Hepatocyte (in vitro differentiated cells): ENCODE measurements around the gene ADA. TPM values are rescaled to one million over a fixed set of nuclear protein-coding genes. Genes with fewer than 3 reads are reported as not detected.
"Not testable (repeated sequence)": the region's sequence is repeated elsewhere in the genome, so short reads cannot be mapped to it uniquely, and the experiment has no call there.

Source experiments
- DNase-seq: peaks from one replicate; pipeline ENCODE4 v3.0.0-alpha.2; 2016; ENCODE audit warnings: low spot score
- H2AFZ ChIP-seq: fragments of 200-600 bp; sonication (generic); 2 replicates; pipeline ENCODE4 v1.6.0; 2016; ENCODE audit warnings: antibody characterized with exemption, mild to moderate bottlenecking
- H3K27ac ChIP-seq: fragments of 200-600 bp; sonication (generic); 2 replicates; pipeline ENCODE4 v1.5.1; 2016; ENCODE audit warnings: mild to moderate bottlenecking
- H3K27me3 ChIP-seq: fragments of 200-600 bp; sonication (generic); 2 replicates; pipeline ENCODE4 v1.6.1; 2016
- H3K36me3 ChIP-seq: fragments of 200-600 bp; sonication (generic); replicated peaks from 2 replicates; pipeline ENCODE4 v1.5.1; 2016; ENCODE audit warnings: low read depth; ENCODE audit not compliant: insufficient read depth
- H3K4me1 ChIP-seq: fragments of 200-600 bp; sonication (generic); 2 replicates; pipeline ENCODE4 v1.5.1; 2016; ENCODE audit warnings: mild to moderate bottlenecking, moderate library complexity; ENCODE audit not compliant: insufficient read depth
- H3K4me2 ChIP-seq: fragments of 200-600 bp; sonication (generic); 2 replicates; pipeline ENCODE4 v1.6.0; 2016
- H3K4me3 ChIP-seq: fragments of 200-600 bp; sonication (generic); 2 replicates; pipeline ENCODE4 v1.5.1; 2016; ENCODE audit warnings: mild to moderate bottlenecking
- H3K79me2 ChIP-seq: fragments of 200-600 bp; sonication (generic); 2 replicates; pipeline ENCODE4 v1.6.0; 2017; ENCODE audit warnings: mild to moderate bottlenecking
- H3K9me2 ChIP-seq: fragments of 200-600 bp; sonication (generic); replicated peaks from 2 replicates; pipeline ENCODE4 v1.6.0; 2017; ENCODE audit warnings: mild to moderate bottlenecking; ENCODE audit not compliant: insufficient read depth
- H3K9me3 ChIP-seq: fragments of 200-600 bp; sonication (generic); 2 replicates; pipeline ENCODE4 v1.5.1; 2016; ENCODE audit warnings: low read depth, mild to moderate bottlenecking
- H4K20me1 ChIP-seq: fragments of 200-600 bp; sonication (generic); 2 replicates; pipeline ENCODE4 v1.6.0; 2016; ENCODE audit warnings: mild to moderate bottlenecking; ENCODE audit not compliant: insufficient read depth, poor library complexity, severe bottlenecking
- EZH2 ChIP-seq: fragments of 200-600 bp; sonication (generic); IDR thresholded peaks from 2 replicates; pipeline ENCODE4 v1.6.1; 2016; ENCODE audit warnings: antibody characterized with exemption, mild to moderate bottlenecking, borderline replicate concordance
- EZH2phosphoT487 ChIP-seq: fragments of 200-600 bp; sonication (generic); IDR thresholded peaks from one replicate; pipeline ENCODE4 v1.6.1; 2018; ENCODE audit warnings: antibody characterized with exemption, mild to moderate bottlenecking, low read depth, moderate library complexity; ENCODE audit not compliant: unreplicated experiment, severe bottlenecking
- WGBS: methylation state at CpG from one replicate; pipeline ENCODE4 v1.1.6; 2016; ENCODE audit warnings: low lambda C conversion rate; ENCODE audit errors: missing lambda C conversion rate; 5-methylcytosine and 5-hydroxymethylcytosine counted together
- polyA plus RNA-seq: library from polyadenylated mRNA; unstranded; fragments of >200 nt; fragmentation: Nextera tagmentation; extraction: Ambion mirVana; gene quantifications from 2 replicates; pipeline ENCODE4 v1.2.1, GENCODE V29; 2016
- total RNA-seq: library from RNA; depleted of rRNA; stranded (reverse); fragments of >200 nt; gene quantifications from 2 replicates; pipeline ENCODE4 v1.2.3, GENCODE V29; 2014
- TF ChIP-seq, protein P1 (sequence below): fragments of 200-600 bp; sonication (generic); IDR thresholded peaks from 2 replicates; pipeline ENCODE4 v1.5.1; 2016; ENCODE audit warnings: antibody characterized with exemption, mild to moderate bottlenecking; ENCODE audit not compliant: poor library complexity

Gene ADA
- total and polyA plus RNA-seq, 2 experiments from 2014 or later, result 10.4 to 13.5 TPM

DNA sequence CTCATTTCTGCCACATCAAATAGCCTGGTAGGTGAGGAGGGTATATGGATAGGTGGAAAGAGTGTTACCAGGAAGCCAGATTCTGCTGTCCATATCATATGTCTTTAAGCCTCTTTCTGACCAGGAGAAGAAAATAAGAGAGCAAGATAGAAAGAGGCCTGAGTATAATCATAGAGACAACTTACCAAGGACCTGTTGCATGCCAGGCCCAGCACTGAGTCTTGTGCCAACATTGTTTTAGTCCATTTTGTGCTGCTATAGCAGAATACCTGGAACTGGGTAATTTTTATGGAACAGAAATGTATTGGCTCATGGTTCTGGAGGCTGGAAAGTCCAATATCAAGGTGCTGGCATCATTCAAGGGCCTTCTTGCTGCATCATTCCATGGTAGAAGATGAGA lies 7.3 kb upstream of the ADA start:
- Histone ChIP-seq H3K4me2 (no peak overlapping the region), H3K27ac (no peak overlapping the region)

DNA sequence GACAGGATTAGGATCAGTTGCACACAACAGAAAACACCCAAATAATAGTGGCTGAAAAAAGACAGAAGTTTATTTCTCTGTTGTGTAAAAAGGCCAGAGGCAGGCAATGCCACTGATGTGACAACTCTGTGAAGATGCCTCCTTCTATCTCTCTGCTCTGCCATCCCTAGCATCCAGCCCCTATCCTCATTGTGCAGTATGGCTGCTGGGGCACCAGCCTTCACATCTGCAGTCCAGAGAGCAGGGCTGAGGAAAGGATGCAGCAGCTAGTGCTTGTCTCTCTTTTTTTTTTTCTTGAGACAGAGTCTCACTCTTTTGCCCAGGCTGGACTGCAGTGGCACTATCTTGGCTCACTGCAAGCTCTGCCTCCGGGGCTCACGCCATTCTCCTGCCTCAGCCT lies 6.4 kb upstream of the ADA start:
- H3K4me2 ChIP-seq, result no peak overlapping the region
- H3K4me1 ChIP-seq, result no peaks in the 10 kb centered on the region
- no peaks in the 10 kb centered on the region for H3K36me3 ChIP-seq
- WGBS, result 100% methylated on average over 2 of the region's 2 CpGs
- no peak for DNase-seq
- no peaks in the 10 kb centered on the region for H4K20me1 ChIP-seq
- no peak overlapping the region for H3K4me3 ChIP-seq
- H3K27me3 ChIP-seq, result no peaks in the 10 kb centered on the region
- H3K9me2 ChIP-seq, result no peaks in the 10 kb centered on the region
- H3K9me3 ChIP-seq, result no peaks in the 10 kb centered on the region
- H3K79me2 ChIP-seq, result no peaks in the 10 kb centered on the region
- no peak overlapping the region for H3K27ac ChIP-seq
- no peak overlapping the region for H2AFZ ChIP-seq
- no peak for TF ChIP-seq EZH2phosphoT487

More for the DNA sequence above, 7.3 kb upstream of the ADA start:
- Histone ChIP-seq H3K27me3 (no peaks in the 10 kb centered on the region), H3K79me2 (no peaks in the 10 kb centered on the region), H3K9me2 (no peaks in the 10 kb centered on the region), H3K4me1 (no peaks in the 10 kb centered on the region), H4K20me1 (no peaks in the 10 kb centered on the region), H3K4me3 (no peak overlapping the region), H3K9me3 (no peaks in the 10 kb centered on the region), H2AFZ (no peak overlapping the region), H3K36me3 (no peaks in the 10 kb centered on the region)
- DNase-seq, result no peak
- TF ChIP-seq EZH2 (no peak), EZH2phosphoT487 (no peak)
- TF ChIP-seq, protein P1, sequence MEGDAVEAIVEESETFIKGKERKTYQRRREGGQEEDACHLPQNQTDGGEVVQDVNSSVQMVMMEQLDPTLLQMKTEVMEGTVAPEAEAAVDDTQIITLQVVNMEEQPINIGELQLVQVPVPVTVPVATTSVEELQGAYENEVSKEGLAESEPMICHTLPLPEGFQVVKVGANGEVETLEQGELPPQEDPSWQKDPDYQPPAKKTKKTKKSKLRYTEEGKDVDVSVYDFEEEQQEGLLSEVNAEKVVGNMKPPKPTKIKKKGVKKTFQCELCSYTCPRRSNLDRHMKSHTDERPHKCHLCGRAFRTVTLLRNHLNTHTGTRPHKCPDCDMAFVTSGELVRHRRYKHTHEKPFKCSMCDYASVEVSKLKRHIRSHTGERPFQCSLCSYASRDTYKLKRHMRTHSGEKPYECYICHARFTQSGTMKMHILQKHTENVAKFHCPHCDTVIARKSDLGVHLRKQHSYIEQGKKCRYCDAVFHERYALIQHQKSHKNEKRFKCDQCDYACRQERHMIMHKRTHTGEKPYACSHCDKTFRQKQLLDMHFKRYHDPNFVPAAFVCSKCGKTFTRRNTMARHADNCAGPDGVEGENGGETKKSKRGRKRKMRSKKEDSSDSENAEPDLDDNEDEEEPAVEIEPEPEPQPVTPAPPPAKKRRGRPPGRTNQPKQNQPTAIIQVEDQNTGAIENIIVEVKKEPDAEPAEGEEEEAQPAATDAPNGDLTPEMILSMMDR, result no peak

DNA sequence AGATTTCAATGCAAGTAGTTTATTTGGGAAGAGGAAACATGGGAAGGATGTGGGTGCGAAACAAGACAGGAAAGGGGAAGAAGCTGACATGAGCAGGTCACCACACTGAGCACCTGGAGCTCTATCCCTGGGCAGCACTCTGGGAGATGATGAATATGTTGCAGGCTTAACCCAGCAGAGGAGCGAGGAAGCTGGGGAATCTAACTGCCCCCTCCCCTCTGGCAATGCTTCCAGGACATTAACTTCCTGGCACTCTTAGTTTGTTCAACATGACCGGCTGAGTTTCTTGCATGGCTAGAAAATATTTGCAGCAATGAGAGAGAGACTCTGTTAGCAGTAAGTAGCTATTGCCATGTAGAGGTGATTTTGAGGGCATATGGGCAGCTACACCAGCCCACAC lies 4.9 kb upstream of the ADA start:
- H3K27ac ChIP-seq, result no peak overlapping the region
- H3K79me2 ChIP-seq, result no peaks in the 10 kb centered on the region
- no peaks in the 10 kb centered on the region for H3K9me2 ChIP-seq
- TF ChIP-seq, protein P1, result no peak
- TF ChIP-seq EZH2phosphoT487 (no peak), EZH2 (no peak)
- no peak for DNase-seq
- no peaks in the 10 kb centered on the region for H3K4me1 ChIP-seq
- no peaks in the 10 kb centered on the region for H4K20me1 ChIP-seq
- no peak overlapping the region for H3K4me2 ChIP-seq
- no peaks in the 10 kb centered on the region for H3K27me3 ChIP-seq
- no peak overlapping the region for H3K4me3 ChIP-seq
- H3K36me3 ChIP-seq, result no peaks in the 10 kb centered on the region
- H2AFZ ChIP-seq, result no peak overlapping the region
- WGBS, result 72% methylated on average over 3 of the region's 3 CpGs
- no peaks in the 10 kb centered on the region for H3K9me3 ChIP-seq

DNA sequence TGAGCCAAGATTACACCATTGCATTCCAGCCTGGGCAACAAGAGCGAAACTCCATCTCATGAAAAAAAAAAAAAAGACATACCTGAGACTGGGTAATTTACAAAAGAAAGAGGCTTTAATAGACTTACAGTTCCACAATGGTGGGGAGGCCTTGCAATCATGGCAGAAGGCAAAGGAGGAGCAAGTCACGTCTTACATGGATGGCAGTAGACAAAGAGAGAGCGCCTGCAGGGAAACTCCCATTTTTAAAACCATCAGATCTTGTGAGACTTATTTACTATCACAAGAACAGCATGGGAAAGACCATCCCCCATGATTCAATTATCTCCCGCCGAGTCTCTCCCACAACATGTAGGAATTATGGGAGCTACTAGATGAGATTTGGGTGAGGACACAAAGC lies 2.7 kb upstream of the ADA start:
- not testable (repeated sequence) for H3K27me3 ChIP-seq, H3K9me3 ChIP-seq, H3K36me3 ChIP-seq, H4K20me1 ChIP-seq, H3K4me1 ChIP-seq, H3K4me2 ChIP-seq, H2AFZ ChIP-seq, H3K4me3 ChIP-seq, DNase-seq, H3K27ac ChIP-seq, H3K9me2 ChIP-seq, H3K79me2 ChIP-seq
- WGBS, result 96% methylated on average over 5 of the region's 5 CpGs

DNA sequence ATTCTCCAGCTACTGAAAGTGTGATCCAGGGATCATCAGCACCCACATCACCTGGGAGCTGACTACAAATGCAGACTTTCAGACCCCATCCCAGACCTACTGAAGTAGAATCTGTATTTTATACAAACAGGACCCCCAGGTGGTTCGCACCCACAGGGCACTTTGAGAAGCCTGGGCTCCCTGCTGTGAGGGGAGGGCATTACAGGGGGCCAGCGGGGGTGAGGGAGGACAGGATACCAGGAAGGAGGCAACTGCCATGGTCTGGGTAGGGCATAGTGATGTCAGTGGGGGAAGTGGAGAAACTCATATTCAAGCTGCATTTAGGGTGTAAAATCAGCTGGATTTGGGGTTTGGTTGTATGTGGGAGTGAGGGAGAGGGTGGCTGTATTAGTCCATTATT lies 2.0 kb upstream of the ADA start:
- Histone ChIP-seq H3K36me3 (no peaks in the 10 kb centered on the region), H3K9me2 (no peaks in the 10 kb centered on the region), H3K27me3 (no peaks in the 10 kb centered on the region), H3K4me1 (no peaks in the 10 kb centered on the region), H3K9me3 (no peaks in the 10 kb centered on the region), H2AFZ (no peak overlapping the region), H3K27ac (no peak overlapping the region), H3K79me2 (no peaks in the 10 kb centered on the region), H3K4me3 (no peak overlapping the region), H3K4me2 (no peak overlapping the region), H4K20me1 (no peaks in the 10 kb centered on the region)
- TF ChIP-seq EZH2phosphoT487 (no peak), EZH2 (no peak)
- TF ChIP-seq, protein P1, result no peak
- no peak for DNase-seq
- 100% methylated on average over 2 of the region's 2 CpGs for WGBS
